ENCODE results near the gene SORCS2. TPM values are rescaled to one million over a fixed set of nuclear protein-coding genes. Genes with fewer than 3 reads are reported as not detected.

The SORCS2 gene
- total RNA-seq, 1 donor from 2014 or later: under 0.01 TPM

DNA sequence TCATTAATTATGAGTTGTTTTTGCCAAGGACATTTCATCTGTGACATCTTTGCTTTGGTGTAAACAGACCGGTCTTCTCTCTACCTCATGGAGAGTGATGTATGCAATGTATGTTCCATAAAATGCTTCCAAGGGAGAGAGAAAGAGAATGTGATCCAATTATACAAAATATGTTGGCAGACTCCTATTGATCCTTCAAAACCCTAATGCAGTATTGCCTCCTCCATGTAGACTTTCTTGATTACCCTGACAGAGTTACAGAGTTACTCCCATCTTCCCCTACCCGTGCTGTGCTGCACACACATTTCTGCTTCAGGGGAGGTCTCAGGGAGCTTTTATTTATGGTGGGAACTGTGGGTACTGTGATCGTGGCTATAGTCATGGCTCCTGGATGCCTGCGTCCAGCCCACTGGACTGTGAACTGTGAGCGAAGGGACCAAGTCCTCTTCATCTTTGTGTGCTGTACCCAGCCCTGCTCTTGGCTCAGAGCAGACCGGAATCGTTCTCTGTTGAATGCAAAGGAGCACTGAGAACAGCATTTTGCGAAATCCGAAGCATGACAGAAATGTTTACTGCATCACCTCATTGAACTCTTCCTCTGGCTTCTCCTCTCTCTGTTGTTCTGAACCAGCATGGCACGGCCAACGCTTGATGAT lies 32.7 kb downstream of the SORCS2 start:
- DNase-seq: no peak

DNA sequence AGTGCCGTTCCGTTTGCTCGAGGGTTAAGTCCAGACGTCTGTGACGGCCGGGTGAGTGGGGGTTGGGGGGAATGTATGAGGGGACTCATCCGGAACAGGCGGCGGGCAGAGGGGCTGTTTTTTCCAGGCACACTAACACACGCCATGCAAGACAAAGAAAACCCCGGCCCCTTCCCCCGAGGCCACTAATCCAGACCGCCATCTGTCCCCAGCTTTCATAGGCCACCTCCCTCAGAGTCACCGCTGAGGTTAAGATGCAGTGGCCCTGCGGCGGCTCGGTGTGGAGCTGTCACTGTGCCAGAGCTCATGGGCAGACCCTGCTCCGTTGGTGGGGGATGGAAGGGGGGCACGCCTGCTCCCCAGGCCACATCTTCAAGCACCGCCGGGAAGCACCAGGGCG lies 34.1 kb downstream of the SORCS2 start:
- no peak for DNase-seq

DNA sequence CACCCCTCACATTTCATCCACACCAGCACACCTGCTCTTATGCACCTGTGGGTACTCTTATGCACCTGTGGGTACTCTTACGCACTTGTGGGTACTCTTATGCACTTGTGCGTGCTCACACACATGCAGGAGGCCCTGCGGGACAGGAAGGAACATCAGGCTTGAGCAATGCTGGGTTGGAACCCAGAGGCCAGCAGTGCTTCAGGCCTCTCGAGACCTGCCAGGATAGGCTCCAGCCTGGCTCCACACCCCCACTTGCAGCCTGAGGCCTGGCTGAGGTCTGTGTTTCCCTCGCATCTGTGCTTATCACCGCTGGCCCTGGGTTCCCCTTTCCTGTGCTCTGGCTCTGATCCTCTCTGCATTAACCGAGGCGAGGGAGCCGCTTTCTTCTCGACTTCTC lies 34.7 kb downstream of the SORCS2 start:
- no peak for DNase-seq

DNA sequence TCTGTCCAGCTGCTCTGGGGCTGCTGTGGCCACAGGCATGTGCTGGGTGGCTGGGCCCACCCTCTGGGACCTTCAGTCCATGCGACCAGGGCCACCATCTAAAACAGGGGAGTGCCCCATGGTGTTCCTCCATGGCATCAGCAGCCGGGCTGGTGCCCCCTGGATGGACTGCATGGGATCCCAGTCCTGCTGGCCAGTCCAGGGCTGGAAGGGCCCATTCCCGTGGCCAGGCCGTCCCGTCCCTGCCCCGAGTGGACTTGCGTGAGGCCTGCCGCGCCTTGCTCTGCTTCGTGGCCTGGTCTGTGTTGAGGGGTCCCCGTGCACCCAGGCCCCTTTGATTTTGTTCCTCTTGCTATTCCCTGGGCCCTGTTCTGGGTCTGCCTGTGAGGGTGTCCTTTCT lies 36.4 kb downstream of the SORCS2 start:
- DNase-seq: no peak

DNA sequence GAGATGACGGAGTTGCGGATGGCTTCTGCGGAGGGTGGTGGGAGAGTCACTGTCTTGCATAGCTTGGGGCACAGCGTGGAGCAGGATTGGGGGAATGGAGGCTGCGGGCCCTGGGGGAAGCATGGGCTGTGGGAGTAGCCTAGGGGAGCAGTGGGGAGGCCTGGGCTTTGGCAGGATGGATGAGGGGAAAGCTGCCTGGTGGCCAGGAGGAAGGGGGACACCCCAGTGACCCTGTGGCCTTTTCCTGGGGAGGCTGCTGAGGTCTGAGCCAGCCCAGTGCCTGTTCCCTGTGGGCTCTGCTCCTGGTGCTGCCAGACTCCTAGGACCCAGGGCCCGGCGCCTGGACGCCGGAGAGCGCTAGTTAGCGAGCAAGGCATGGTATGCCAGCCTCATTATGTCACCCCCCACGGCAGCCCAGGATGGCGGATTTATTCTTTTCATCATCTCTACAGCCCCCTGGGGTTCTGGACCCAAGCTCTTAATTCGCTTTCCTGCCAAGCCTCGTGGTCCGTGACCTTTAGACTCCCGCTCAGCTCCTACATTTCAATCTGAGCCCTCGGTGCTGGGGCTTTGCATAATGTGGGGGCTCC lies 39.8 kb downstream of the SORCS2 start:
- DNase-seq: no peak

DNA sequence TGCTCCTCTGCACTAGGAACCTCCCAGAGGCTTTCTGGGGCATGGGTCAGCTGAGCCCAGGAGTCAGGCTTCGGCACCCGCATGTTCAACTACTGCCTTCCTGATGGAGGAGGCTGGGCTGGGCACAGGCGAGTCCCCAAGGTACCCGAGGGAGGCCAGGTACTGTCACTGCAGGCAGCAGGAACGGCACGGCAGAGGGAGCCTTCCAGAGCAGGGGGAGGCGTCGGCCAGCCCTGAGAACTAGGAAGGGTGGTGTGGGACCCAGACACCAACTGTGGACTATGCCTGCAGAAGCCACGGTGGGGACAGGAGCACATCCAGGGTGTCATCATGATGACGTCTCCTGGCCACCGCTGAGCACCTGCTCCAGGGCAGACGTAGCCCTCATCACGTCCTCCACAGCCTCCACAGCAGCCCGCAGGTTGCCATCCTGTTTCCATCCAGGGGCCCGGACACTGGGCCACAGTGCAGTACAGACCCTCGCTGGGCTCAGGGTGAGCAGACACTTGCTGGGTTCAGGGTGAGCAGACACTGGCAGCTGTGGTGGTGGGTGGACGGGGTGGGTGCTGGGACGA lies 40.8 kb downstream of the SORCS2 start:
- DNase-seq: no peak

DNA sequence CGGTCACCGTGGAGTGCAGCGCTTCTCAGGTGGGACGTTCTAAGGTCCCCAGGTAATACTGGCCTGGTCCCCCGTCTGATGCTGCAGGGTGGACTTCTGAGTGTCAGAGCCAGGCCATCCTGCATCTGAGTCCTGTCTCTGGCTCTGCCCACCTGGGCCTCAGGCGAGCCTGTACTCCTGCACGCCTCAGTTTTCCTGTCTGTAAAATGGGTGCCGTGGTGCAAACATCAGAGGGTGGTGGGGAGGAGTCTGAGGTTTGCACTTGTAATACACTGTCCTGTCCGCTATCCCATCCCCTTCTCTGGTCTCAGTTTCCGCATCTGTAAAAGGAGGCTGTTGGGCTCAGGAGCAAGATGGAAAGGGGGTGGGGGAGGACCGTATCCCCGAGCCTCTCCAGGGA lies 41.3 kb downstream of the SORCS2 start:
- no peak for DNase-seq

DNA sequence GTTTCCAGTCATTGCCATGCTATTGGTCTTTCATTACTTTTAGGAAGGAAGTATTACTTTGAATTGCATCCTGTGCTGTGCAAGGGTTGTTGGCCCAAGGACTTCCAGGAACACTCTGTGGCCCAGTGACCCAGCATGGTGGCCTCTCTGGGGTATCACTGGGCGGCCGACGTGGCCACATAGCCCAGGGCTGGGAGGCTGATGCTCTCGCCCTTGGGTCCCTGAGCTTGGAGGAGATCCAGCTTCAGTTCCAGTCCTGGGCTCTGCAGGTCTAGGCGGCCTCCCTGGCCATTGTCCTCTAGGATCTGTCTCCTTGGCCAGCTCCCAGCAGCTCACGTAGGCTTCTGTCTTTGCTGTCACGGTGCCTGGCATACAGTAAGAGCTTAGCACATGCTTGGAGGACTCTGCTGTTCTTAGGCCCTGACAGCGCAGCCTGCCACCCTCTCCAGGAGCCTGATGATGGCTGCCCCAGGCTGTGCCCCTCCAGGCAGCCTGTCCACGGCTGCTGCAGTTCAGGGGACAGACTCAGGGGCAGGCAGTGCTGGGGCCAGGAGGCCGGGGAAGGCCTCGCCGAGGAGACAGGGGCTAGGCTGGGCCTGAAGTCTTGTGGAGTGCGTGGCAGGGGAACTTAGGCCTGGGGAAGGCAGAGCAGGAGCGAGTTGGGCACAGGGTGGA lies 42.2 kb downstream of the SORCS2 start:
- DNase-seq: peak; percentile 28

DNA sequence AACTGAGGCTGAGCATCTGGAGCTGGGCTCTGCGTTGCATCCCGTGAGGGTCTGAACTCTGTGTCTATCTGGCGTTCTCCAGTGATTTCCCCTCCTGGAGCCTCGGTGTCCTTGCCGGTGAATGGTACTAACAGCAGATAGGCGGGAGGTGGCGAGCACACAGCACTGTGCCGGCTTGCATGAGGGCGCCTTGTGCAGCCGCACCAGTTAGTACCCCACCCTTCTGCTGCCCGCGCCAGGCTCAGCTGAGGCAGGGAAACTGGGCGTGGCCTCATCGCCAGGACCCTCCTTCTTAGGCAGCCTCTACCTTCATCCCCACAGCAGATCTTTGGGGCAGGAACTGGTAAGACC lies 42.7 kb downstream of the SORCS2 start:
- no peak for DNase-seq

DNA sequence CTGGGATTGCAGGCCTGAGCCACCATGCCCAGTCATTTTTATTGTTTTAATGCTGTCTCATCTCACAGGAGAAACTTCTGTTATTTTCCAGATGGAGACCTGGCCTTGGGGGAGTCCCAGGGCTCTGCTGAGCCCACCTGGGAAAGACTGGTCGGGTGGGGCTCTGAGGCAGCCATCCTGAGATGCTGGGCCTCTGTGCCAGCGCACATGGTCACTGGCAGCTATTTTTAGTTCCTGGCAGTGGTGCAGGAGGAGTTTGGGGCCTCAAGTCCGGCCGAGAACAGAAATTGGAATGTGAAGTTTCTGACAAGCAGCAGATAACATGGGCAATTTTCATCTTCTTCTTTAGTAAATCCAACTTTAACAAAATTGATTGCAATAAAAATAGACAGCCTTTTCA lies 44.5 kb downstream of the SORCS2 start:
- DNase-seq: no peak

DNA sequence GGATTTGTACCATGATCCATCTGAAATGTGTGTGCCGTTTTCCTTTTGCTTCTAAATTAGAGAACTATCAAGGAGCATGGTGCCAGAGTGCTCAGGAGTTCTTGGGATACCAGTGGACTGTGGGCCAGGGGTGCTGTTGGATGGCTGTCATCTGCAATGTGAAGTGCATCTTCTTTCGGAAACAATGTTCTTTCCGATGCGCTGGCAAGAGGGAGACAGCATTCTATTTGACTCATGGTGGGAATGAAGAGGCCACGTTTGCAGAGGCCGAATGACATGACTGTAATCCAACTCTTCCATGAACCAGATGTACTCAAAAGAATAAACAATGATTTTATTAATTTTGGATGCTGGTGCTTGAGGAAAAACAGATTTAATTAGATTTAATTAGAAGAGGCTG lies 45.5 kb downstream of the SORCS2 start:
- no peak for DNase-seq

DNA sequence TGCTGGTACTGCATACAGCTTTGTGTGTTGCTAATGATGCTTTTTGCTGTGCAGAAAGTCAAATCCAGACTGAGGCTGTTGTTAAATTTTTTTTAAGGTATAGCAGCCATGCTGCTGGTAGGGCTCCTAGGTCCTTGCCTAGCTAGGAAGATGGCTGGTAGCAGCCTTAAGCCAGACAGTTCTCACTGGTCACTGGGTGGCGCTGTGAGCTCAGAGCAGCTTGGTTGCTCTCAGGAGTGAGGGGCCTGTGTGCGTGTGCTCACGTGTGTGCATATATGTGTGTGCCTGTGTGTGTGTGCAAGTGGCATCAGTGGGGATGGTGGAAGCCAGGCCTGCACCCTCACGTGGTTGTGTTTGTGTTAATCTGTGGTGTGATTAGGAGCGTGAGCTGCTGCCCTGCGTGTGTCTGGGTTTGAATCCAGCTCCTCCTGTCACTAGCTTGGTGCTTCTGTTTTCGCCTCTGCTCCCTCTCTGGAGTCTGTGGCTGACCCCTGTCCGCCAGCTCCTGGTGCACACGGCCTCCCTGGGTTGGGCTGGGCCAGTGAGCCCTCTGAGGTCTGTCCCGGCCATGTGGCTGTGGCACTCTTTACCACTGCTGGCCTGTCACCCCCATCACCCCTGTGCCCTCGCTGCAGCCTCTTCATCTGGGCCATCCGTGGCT lies 46.1 kb downstream of the SORCS2 start:
- DNase-seq: no peak

DNA sequence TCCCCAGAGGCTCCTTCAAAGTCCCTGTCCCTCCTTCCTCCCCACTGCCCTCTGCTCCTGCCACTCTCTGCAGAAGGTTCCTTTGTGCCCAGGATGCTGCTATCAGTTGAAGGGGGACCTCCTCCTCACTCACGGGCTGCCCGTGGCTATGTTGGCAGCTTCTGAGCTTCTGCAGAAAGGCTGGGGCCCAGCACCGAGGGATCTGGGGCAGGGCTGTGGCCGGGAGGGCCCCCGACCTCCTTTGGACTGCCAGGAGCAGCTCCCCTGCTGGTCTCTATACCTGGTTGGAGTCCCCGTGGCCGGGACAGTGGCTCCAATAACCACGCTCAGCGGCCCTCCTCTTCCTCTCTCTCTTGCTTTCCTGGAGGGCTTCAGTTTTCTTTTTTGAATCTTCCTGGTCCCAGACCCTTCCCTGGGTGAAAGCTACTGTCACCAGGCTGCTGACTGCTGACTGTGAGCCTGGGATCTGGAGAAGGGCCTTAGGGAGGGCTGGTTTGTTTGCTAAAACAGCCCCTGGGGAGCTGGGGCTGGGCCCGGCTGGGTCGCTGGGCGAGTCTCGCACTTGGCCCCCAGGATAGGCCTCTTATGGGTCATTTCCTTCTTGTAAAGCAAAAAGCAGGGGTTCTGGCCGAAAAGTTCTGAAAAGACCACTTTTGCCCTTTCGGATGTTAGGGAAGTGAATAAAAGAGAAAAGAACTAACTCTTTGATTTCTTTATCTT lies 46.9 kb downstream of the SORCS2 start:
- DNase-seq: no peak

DNA sequence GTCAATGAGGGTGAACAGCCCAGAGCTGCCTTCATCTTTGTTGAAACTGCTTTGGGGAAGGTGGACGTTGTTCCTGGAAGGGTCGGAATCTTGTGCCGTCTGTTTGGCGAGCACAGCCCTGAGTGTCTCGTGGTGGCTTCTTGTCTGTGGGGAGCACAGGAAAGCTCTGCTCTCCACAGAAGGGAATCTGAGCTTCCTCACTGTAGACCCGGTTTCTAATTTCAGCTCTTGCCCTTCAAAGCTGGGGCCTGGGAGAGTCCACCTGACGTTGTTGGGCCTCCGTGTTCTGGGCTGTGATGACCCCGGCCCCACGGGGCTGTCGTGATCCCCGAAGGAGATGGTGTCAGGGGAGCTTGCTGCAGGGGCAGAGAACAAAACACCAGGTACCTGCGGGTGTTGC lies 47.5 kb downstream of the SORCS2 start:
- DNase-seq: no peak

DNA sequence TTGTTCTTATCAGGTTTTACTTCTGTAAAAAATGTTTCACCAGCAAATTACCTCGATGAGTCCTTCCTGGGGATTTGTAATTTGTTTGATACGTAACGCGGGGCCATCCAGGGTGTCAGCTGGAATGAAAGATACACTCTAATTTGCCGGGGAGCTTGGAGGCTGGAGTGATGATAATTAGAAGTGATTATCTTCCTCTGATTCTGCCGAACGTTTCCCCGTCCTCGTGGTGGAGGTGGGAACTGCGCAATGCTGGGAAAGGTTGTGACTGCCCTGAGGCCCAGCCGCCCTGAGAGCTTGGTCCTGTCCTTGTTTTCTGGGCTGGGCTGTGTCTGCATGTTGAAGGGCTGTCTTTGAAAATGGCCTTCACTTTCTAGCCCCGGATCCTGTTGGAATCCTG lies 48.0 kb downstream of the SORCS2 start:
- no peak for DNase-seq

DNA sequence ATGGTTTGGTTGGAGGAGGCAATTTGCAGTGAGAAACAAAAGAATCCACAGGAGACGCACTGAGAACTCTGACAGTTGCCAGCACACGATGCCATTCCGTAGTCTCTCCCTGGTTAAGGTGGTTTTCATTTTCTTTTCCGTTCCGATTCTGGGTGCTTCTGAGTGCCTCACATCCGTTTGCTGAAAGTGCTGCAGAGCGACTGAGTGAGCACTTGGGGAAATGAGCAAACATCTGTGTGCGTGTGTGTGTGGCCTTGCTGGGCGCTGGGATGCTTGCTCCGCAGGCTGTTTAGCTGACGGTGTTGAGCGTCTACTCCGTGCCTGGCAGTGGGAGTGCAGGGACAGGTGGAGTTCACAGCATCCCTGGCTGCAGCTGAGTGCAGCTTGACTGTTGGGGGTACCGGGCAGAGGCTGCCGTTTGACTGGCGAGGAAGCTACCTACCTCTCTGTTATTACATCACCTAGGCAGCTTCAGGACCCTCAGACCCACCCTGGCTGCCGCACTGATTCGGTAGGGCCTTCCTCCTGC lies 49.3 kb downstream of the SORCS2 start:
- no peak for DNase-seq

DNA sequence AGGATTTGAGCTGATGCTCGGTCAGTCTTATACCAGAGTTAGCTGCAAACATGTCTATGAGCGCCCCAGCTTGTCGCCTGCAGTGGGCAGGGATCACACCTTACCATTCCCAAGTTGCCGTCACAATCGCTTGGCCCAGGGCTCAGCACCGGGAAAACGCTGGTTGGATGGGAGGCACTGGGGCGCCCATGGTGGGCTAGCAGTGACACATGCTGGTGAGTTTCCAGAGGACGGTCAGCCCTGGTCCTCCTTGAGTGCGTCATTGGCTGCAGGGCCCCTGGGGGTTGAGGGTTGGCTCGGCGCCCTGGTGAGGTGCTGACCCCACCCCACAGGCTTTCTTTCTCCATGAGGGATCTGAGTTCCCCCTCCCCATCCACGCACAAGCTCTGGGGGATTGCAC lies 50.4 kb downstream of the SORCS2 start:
- DNase-seq: no peak

DNA sequence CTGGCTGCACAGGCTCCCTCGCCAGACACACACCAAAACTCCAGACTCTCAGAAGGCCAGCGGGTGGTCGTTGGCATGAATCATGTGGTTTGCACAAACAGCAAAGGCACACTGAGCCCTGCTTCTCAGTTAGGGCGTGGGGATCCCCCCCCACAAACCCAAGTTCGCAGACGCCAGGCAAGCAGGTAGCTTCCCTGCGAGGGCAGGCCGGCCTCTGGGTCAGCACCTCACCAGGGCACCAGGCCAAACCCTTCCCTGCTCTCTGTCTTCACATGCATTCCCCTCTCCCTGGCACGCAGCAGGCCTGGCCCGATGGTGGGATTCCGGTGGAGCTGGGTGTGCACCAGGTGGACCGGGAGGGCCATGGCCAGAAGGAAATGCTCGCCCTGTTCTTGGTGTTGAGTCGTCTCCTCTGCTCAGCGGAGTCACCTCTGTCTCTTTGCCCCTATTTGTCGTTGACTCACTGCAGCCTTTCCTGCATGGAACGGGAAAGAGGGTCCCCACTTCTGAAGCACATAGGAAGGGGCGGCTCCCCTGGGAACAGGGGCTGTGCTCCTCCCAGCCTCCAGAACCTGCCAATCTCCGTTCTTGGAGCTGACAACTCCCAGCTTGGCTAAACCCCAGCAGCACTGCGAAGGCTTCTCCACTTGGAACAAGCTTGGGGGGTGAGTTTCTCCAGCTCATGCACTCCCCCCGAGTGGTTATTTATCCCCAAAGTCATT lies 51.4 kb downstream of the SORCS2 start:
- DNase-seq: no peak

DNA sequence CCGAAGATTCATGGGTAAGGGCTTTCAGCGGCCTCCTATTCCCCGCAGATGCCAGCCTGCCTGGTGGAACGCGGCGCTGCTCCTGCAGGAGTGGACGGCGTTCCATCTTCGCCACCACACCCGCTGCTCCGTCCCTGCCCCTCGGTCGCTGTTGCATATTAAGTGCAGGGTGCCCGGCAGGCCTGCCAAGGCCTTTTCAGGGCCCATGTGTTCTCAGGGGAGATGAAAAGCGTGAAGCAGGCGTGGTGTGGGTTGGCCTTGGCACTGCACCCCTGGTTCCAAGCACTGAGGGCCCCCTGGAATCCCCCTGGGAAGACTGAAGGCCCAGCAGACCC lies 52.0 kb downstream of the SORCS2 start:
- no peak for DNase-seq

DNA sequence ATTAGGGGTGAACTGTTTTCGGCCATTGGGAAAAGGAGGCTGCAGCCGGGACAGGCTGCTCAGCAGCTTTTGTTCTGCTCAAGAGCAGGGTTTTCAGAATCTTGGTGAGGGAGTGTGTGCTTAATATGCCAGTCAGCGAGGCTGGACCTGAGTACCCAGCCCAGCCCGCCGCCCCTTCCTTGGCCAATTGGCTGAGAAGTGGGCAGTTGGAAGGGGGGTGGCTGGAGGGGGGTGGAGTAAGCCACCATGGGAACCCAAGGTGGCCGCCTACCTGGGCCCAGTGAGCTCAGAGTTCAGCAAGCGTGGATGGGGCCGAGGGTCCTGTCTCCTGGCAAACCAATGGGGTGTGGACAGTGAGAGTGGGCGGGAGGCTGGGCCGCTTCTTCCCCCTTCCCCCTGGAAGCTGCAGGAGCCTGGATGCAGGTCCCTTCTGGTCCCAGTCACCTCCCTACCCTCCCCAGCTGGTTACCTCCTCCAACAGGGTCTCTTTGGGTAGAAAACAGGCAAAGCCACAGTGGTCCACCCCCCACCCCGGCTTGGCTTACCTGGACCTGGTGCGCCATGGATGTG lies 52.5 kb downstream of the SORCS2 start:
- DNase-seq: no peak

DNA sequence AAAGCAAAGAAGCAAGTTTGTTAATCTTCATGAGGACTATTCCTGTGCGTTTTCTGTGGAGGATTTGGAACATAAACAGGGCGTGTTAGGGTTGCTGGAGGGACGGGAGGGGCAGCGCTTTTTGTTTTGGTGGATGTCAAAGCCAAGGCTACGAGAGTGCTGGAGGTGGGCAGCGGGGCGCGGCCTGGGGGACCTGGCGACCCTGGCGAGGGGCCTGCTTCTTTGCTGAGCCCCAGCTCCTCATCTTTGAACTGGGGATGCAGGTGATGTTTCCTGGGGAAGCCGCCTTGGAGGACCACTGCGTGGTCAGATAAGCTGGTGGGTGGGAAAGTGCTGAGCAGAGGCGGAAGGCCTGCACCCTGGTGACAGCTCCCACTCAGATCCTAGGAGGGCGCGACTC lies 55.2 kb downstream of the SORCS2 start:
- DNase-seq: no peak

DNA sequence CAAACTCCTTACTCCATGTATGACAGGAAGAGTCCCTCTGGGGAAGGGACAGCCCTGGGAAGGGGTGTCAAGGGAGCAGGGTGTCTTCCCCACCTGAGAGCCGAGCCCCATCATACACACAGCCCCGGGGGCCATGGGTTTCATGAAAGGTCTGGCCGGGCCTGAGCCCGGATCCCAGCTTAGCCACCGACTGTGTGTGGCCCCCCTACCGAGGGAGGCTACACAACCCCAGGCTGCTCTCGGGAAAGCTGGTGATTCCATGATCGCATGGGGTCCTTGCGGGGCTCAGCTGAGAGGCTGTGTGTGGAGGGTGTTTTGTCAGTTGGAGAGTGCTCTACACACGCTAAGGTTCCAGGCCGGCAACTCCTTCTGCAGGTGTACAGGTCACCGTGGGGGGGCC lies 55.6 kb downstream of the SORCS2 start:
- no peak for DNase-seq

All from dermis blood vessel endothelial cell (primary cell).